Keratinocyte (primary cell): ENCODE data around the gene LANCL3.

ENCODE experiments used
- EZH2 ChIP-seq: IDR thresholded peaks from one replicate; pipeline ENCODE4 v1.6.1; 2012; ENCODE audit warnings: inconsistent platforms, mild to moderate bottlenecking, low read length, moderate library complexity
- TF ChIP-seq, protein P1 (sequence below), 3 experiments: IDR thresholded peaks in 1 of 3; conservative IDR thresholded peaks in 1 of 3; optimal IDR thresholded peaks in 1 of 3; 2 replicates in 2 of 3; 3 replicates in 1 of 3; pipeline versions ENCODE3 to v1.5.1; 2011; ENCODE audit warnings: low read length in 3 of 3, mild to moderate bottlenecking in 3 of 3, moderate library complexity in 2 of 3, control low read depth in 1 of 3, inconsistent platforms in 1 of 3; ENCODE audit not compliant: insufficient read depth in 2 of 3; ENCODE audit errors: extremely low read depth in 1 of 3

GRCh38 chrX:37677243-37677642 lies 105.8 kb downstream of the LANCL3 start:
- TF ChIP-seq, protein P1, sequence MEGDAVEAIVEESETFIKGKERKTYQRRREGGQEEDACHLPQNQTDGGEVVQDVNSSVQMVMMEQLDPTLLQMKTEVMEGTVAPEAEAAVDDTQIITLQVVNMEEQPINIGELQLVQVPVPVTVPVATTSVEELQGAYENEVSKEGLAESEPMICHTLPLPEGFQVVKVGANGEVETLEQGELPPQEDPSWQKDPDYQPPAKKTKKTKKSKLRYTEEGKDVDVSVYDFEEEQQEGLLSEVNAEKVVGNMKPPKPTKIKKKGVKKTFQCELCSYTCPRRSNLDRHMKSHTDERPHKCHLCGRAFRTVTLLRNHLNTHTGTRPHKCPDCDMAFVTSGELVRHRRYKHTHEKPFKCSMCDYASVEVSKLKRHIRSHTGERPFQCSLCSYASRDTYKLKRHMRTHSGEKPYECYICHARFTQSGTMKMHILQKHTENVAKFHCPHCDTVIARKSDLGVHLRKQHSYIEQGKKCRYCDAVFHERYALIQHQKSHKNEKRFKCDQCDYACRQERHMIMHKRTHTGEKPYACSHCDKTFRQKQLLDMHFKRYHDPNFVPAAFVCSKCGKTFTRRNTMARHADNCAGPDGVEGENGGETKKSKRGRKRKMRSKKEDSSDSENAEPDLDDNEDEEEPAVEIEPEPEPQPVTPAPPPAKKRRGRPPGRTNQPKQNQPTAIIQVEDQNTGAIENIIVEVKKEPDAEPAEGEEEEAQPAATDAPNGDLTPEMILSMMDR (optimal IDR thresholded peaks at IDR 0.05 in 1 of 3, IDR thresholded peaks at IDR 0.05 in 1 of 3, conservative IDR thresholded peaks at IDR 0.05 in 1 of 3; ENCODE audit: extremely low read depth in 1 of 3, insufficient read depth in 2 of 3, low read length in 3 of 3) = no peak
- TF ChIP-seq EZH2 = no peak
